Hepatocyte (in vitro differentiated cells): ENCODE data around the gene TCHH.

Source experiments
- CTCF ChIP-seq: fragments of 200-600 bp; sonication (generic); IDR thresholded peaks from 2 replicates; pipeline ENCODE4 v1.5.1; 2016; ENCODE audit warnings: antibody characterized with exemption, mild to moderate bottlenecking; ENCODE audit not compliant: poor library complexity
- EZH2 ChIP-seq: fragments of 200-600 bp; sonication (generic); IDR thresholded peaks from 2 replicates; pipeline ENCODE4 v1.6.1; 2016; ENCODE audit warnings: antibody characterized with exemption, mild to moderate bottlenecking, borderline replicate concordance

- TF ChIP-seq CTCF (no peak), EZH2 (no peak)
Observed at GRCh38 chr1:152153996-152154395, 38.8 kb upstream of the TCHH start.
